Liver (tissue), 9 donors: ENCODE data around the gene CHD5. TPM values are rescaled to one million over a fixed set of nuclear protein-coding genes. Genes with fewer than 3 reads are reported as not detected.

Source experiments
- DNase-seq: peaks from one replicate; pipeline ENCODE4 v3.0.0-alpha.2; 2017; ENCODE audit warnings: low spot score
- H3K27ac ChIP-seq, 2 donors: one replicate each; pipeline ENCODE4 v1.7.0; 2013; ENCODE audit warnings: inconsistent platforms in 2 of 2, low read length in 2 of 2, control low read depth in 1 of 2, low read depth in 1 of 2, mild to moderate bottlenecking in 1 of 2
- H3K27me3 ChIP-seq, 4 donors: one replicate each; pipeline versions ENCODE4 v1.6.1 to v1.7.0; 2013; ENCODE audit warnings: low read length in 3 of 4, inconsistent platforms in 1 of 4, mild to moderate bottlenecking in 1 of 4, moderate library complexity in 1 of 4; ENCODE audit not compliant: control insufficient read depth in 4 of 4, insufficient read depth in 4 of 4
- H3K36me3 ChIP-seq, 4 donors: one replicate each; pipeline versions ENCODE4 v1.6.1 to v1.7.0; 2013; ENCODE audit warnings: low read length in 3 of 4, mild to moderate bottlenecking in 3 of 4, low read depth in 1 of 4, moderate library complexity in 1 of 4; ENCODE audit not compliant: control insufficient read depth in 4 of 4, insufficient read depth in 3 of 4
- H3K4me1 ChIP-seq, 4 donors: one replicate each; pipeline versions ENCODE4 v1.6.1 to v1.7.0; 2013; ENCODE audit warnings: low read length in 3 of 4, mild to moderate bottlenecking in 3 of 4, moderate library complexity in 1 of 4; ENCODE audit not compliant: control insufficient read depth in 4 of 4, insufficient read depth in 4 of 4
- H3K4me3 ChIP-seq, 3 donors: one replicate each; pipeline versions ENCODE4 v1.6.1 to v1.7.0; 2013; ENCODE audit warnings: low read length in 3 of 3, control low read depth in 1 of 3, low read depth in 1 of 3, mild to moderate bottlenecking in 1 of 3
- H3K9ac ChIP-seq, 2 donors: one replicate each; pipeline ENCODE4 v1.7.0; 2013; ENCODE audit warnings: low read length in 2 of 2, mild to moderate bottlenecking in 2 of 2, moderate library complexity in 2 of 2, control low read depth in 1 of 2, low read depth in 1 of 2
- H3K9me3 ChIP-seq, 4 donors: one replicate each; pipeline versions ENCODE4 v1.6.1 to v1.7.0; 2013; ENCODE audit warnings: low read length in 3 of 4; ENCODE audit not compliant: control insufficient read depth in 4 of 4
- EGR1 ChIP-seq, 2 donors: IDR thresholded peaks; 2 replicates each; pipeline ENCODE4 v1.6.1; 2016 to 2018; ENCODE audit warnings: antibody characterized with exemption in 2 of 2, low read depth in 2 of 2
- FOXA1 ChIP-seq: IDR thresholded peaks from 2 replicates; pipeline ENCODE4 v1.6.1; 2016; ENCODE audit warnings: antibody characterized with exemption
- FOXA2 ChIP-seq: IDR thresholded peaks from 2 replicates; pipeline ENCODE4 v1.6.1; 2016; ENCODE audit warnings: antibody characterized with exemption
- GABPA ChIP-seq, 2 donors: IDR thresholded peaks in 1 of 2; conservative IDR thresholded peaks in 1 of 2; 2 replicates each; pipeline ENCODE4 v1.6.1; 2016; ENCODE audit warnings: antibody characterized with exemption in 2 of 2, mild to moderate bottlenecking in 1 of 2, moderate library complexity in 1 of 2
- HNF4A ChIP-seq, 2 donors: conservative IDR thresholded peaks; 2 replicates each; pipeline ENCODE4 v1.6.1; 2016; ENCODE audit warnings: antibody characterized with exemption in 2 of 2, mild to moderate bottlenecking in 2 of 2
- HNF4G ChIP-seq: IDR thresholded peaks from 2 replicates; pipeline ENCODE4 v1.6.1; 2016; ENCODE audit warnings: antibody characterized with exemption
- JUND ChIP-seq, 2 donors: IDR thresholded peaks; 2 replicates each; pipeline ENCODE4 v1.6.1; 2016; ENCODE audit warnings: antibody characterized with exemption in 2 of 2
- NR2F2 ChIP-seq: IDR thresholded peaks from 2 replicates; pipeline ENCODE4 v1.6.1; 2016; ENCODE audit warnings: antibody characterized with exemption
- RAD21 ChIP-seq, 2 donors: IDR thresholded peaks; 2 replicates each; pipeline ENCODE4 v1.6.1; 2016; ENCODE audit warnings: antibody characterized with exemption in 2 of 2, mild to moderate bottlenecking in 2 of 2
- RXRA ChIP-seq, 2 donors: IDR thresholded peaks; 2 replicates each; pipeline ENCODE4 v1.6.1; 2017 to 2018; ENCODE audit warnings: antibody characterized with exemption in 2 of 2, mild to moderate bottlenecking in 1 of 2
- SP1 ChIP-seq: IDR thresholded peaks from 2 replicates; pipeline ENCODE4 v1.6.1; 2018; ENCODE audit warnings: antibody characterized with exemption, mild to moderate bottlenecking
- TAF1 ChIP-seq: conservative IDR thresholded peaks from 2 replicates; pipeline ENCODE4 v1.6.1; 2016; ENCODE audit warnings: antibody characterized with exemption, mild to moderate bottlenecking
- YY1 ChIP-seq: IDR thresholded peaks from 2 replicates; pipeline ENCODE4 v1.6.1; 2016; ENCODE audit warnings: antibody characterized with exemption, mild to moderate bottlenecking
- WGBS: extraction: QIAGEN DNeasy Blood & Tissue Kit; methylation state at CpG from one replicate; pipeline ENCODE4 v1.1.7; 2013; 5-methylcytosine and 5-hydroxymethylcytosine counted together
- polyA plus RNA-seq, 2 donors: library from polyadenylated mRNA; stranded (reverse) in 1 of 2; unstranded in 1 of 2; fragments of 200-250 nt in 1 of 2; fragments of >200 nt in 1 of 2; fragmentation: Nextera tagmentation in 1 of 2; extraction: Ambion mirVana in 1 of 2; gene quantifications; one replicate each; pipeline versions ENCODE4 v1.2.1 to v1.2.3, GENCODE V29; 2013 to 2015
- total RNA-seq, 2 donors: library from RNA; depleted of rRNA; stranded (reverse); fragments of >200 nt; gene quantifications; one replicate each; pipeline ENCODE4 v1.2.3, GENCODE V29; 2014
- TF ChIP-seq, protein P1 (sequence below): IDR thresholded peaks from 2 replicates; pipeline ENCODE4 v1.6.1; 2016; ENCODE audit warnings: antibody characterized with exemption
- TF ChIP-seq, protein P2 (sequence below): IDR thresholded peaks from 2 replicates; pipeline ENCODE4 v1.6.1; 2016; ENCODE audit warnings: antibody characterized with exemption
- TF ChIP-seq, protein P3 (sequence below): IDR thresholded peaks from 2 replicates; pipeline ENCODE4 v1.6.1; 2016; ENCODE audit warnings: antibody characterized with exemption, mild to moderate bottlenecking
- TF ChIP-seq, protein P4 (sequence below): fragments of 150-350 bp; IDR thresholded peaks from 2 replicates; pipeline ENCODE4 v1.5.1; 2017; ENCODE audit warnings: improper control_type of control experiment, low read depth, low read length; ENCODE audit not compliant: missing input control
- TF ChIP-seq, protein P5 (sequence below): IDR thresholded peaks from 2 replicates; pipeline ENCODE4 v1.6.1; 2016; ENCODE audit warnings: antibody characterized with exemption
- donor health status: healthy.
- donor health status: healthy.
- donor health status: healthy.
- donor health status: healthy.
- donor health status: healthy.

Gene CHD5
- total and polyA plus RNA-seq, 4 donors: under 0.01 to 0.08 TPM; not detected in 2

DNA sequence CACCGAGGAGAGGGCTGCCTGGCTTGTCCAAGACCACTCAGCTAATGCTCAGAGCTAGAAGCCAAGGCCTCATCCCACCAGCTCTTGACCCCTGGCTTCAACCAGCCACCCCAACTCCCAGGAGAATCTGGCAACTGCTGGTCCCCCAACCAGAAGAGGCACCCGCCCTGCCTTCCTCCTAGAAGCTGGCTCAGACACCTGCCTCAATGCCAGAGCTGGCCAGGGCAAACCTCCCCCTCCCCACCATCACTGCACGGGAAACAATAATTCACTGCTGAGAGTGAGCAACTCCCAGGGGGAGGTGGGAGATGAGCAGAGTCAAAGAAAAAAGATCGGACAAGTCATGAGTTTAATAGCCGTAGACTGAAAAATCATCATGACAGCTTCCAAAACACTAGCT is 3.3 kb downstream of the CHD5 start:
- WGBS: 74% methylated on average over 5 of the region's 5 CpGs
- Histone ChIP-seq H3K27me3 (peaks cover 3 to 14% (median 6%) of the 10 kb centered on the region in 4 donors), H3K36me3 (no peaks in the 10 kb centered on the region), H3K4me3 (no peak overlapping the region), H3K9me3 (peaks cover 0 to 5% (median 2%) of the 10 kb centered on the region in 4 donors), H3K4me1 (peaks cover 2 to 4% (median 3%) of the 10 kb centered on the region in 4 donors), H3K9ac (no peak overlapping the region), H3K27ac (no peak overlapping the region)
- no peak for DNase-seq
- TF ChIP-seq, protein P1, sequence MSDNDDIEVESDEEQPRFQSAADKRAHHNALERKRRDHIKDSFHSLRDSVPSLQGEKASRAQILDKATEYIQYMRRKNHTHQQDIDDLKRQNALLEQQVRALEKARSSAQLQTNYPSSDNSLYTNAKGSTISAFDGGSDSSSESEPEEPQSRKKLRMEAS: no peak
- TF ChIP-seq YY1 (no peak), HNF4A (conservative IDR thresholded peaks at IDR 0.05) (no peak), TAF1 (no peak), FOXA1 (no peak)

DNA sequence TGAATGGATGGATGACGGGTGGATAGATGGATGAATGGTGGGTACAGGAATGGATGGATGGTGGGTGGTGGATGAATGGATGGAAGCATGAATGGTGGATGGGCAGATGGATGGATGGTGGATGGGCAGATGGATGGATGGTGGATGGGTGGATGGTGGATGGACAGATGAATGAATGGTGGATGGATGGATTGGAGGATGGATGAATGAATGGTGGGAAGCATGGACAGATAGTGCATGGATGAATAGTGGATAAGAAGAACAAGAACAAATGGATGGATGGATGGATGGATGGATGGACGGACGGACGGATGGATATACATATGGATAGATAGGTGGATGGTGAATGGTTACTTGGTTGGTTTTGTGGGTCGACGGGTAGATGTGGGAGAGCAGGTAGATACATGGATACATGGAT is 4.7 kb downstream of the CHD5 start:
- 85% methylated on average over 6 of the region's 6 CpGs for WGBS
- Histone ChIP-seq H3K36me3 (no peaks in the 10 kb centered on the region), H3K9ac (no peak overlapping the region), H3K4me3 (no peak overlapping the region), H3K27me3 (peaks cover 0 to 14% (median 6%) of the 10 kb centered on the region in 4 donors), H3K27ac (no peak overlapping the region), H3K9me3 (peaks cover 0 to 5% (median 2%) of the 10 kb centered on the region in 4 donors), H3K4me1 (peaks cover 2 to 4% (median 3%) of the 10 kb centered on the region in 4 donors)
- DNase-seq: no peak
- TF ChIP-seq SP1: no peak
- TF ChIP-seq JUND (IDR thresholded peaks at IDR 0.05): no peak
- no peak for TF ChIP-seq FOXA1
- TF ChIP-seq, protein P2, sequence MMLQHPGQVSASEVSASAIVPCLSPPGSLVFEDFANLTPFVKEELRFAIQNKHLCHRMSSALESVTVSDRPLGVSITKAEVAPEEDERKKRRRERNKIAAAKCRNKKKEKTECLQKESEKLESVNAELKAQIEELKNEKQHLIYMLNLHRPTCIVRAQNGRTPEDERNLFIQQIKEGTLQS: no peak
- no peak for TF ChIP-seq RAD21 (IDR thresholded peaks at IDR 0.05)
- no peak for TF ChIP-seq GABPA (IDR thresholded peaks at IDR 0.05 in 1 of 2, conservative IDR thresholded peaks at IDR 0.05 in 1 of 2)
- TF ChIP-seq, protein P1: no peak
- no peak for TF ChIP-seq EGR1 (IDR thresholded peaks at IDR 0.05; ENCODE audit: low read depth in 2 of 2)
- TF ChIP-seq NR2F2: no peak
- TF ChIP-seq, protein P3, sequence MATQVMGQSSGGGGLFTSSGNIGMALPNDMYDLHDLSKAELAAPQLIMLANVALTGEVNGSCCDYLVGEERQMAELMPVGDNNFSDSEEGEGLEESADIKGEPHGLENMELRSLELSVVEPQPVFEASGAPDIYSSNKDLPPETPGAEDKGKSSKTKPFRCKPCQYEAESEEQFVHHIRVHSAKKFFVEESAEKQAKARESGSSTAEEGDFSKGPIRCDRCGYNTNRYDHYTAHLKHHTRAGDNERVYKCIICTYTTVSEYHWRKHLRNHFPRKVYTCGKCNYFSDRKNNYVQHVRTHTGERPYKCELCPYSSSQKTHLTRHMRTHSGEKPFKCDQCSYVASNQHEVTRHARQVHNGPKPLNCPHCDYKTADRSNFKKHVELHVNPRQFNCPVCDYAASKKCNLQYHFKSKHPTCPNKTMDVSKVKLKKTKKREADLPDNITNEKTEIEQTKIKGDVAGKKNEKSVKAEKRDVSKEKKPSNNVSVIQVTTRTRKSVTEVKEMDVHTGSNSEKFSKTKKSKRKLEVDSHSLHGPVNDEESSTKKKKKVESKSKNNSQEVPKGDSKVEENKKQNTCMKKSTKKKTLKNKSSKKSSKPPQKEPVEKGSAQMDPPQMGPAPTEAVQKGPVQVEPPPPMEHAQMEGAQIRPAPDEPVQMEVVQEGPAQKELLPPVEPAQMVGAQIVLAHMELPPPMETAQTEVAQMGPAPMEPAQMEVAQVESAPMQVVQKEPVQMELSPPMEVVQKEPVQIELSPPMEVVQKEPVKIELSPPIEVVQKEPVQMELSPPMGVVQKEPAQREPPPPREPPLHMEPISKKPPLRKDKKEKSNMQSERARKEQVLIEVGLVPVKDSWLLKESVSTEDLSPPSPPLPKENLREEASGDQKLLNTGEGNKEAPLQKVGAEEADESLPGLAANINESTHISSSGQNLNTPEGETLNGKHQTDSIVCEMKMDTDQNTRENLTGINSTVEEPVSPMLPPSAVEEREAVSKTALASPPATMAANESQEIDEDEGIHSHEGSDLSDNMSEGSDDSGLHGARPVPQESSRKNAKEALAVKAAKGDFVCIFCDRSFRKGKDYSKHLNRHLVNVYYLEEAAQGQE: no peak
- TF ChIP-seq TAF1: no peak
- TF ChIP-seq, protein P4, sequence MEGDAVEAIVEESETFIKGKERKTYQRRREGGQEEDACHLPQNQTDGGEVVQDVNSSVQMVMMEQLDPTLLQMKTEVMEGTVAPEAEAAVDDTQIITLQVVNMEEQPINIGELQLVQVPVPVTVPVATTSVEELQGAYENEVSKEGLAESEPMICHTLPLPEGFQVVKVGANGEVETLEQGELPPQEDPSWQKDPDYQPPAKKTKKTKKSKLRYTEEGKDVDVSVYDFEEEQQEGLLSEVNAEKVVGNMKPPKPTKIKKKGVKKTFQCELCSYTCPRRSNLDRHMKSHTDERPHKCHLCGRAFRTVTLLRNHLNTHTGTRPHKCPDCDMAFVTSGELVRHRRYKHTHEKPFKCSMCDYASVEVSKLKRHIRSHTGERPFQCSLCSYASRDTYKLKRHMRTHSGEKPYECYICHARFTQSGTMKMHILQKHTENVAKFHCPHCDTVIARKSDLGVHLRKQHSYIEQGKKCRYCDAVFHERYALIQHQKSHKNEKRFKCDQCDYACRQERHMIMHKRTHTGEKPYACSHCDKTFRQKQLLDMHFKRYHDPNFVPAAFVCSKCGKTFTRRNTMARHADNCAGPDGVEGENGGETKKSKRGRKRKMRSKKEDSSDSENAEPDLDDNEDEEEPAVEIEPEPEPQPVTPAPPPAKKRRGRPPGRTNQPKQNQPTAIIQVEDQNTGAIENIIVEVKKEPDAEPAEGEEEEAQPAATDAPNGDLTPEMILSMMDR: no peak
- no peak for TF ChIP-seq HNF4A (conservative IDR thresholded peaks at IDR 0.05)
- TF ChIP-seq FOXA2: no peak
- TF ChIP-seq YY1: no peak
- no peak for TF ChIP-seq HNF4G
- TF ChIP-seq RXRA (IDR thresholded peaks at IDR 0.05): no peak
- TF ChIP-seq, protein P5, sequence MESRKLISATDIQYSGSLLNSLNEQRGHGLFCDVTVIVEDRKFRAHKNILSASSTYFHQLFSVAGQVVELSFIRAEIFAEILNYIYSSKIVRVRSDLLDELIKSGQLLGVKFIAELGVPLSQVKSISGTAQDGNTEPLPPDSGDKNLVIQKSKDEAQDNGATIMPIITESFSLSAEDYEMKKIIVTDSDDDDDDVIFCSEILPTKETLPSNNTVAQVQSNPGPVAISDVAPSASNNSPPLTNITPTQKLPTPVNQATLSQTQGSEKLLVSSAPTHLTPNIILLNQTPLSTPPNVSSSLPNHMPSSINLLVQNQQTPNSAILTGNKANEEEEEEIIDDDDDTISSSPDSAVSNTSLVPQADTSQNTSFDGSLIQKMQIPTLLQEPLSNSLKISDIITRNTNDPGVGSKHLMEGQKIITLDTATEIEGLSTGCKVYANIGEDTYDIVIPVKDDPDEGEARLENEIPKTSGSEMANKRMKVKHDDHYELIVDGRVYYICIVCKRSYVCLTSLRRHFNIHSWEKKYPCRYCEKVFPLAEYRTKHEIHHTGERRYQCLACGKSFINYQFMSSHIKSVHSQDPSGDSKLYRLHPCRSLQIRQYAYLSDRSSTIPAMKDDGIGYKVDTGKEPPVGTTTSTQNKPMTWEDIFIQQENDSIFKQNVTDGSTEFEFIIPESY: no peak
